ENCODE data around the gene MINK1.

GRCh38 chr17:4810696-4811290, 22.3 kb upstream of the MINK1 start:
- TF ChIP-seq CTCF (IDR thresholded peaks at IDR 0.05) = no peak
- no peak for TF ChIP-seq POLR2A (IDR thresholded peaks at IDR 0.05)
- no peak for TF ChIP-seq POLR2AphosphoS5 (IDR thresholded peaks at IDR 0.05)
- no peak for TF ChIP-seq EP300 (IDR thresholded peaks at IDR 0.05; ENCODE audit: low read depth)

Data from transverse colon (tissue), 4 donors.